NB4 (cell line): ENCODE data around the gene CDC42.

Experiments used
- MYC ChIP-seq: IDR thresholded peaks from 2 replicates; pipeline ENCODE4 v1.6.1; 2011; ENCODE audit warnings: low read depth, low read length
- POLR2A ChIP-seq: IDR thresholded peaks from 2 replicates; pipeline ENCODE4 v1.6.1; 2011; ENCODE audit warnings: mild to moderate bottlenecking; ENCODE audit not compliant: insufficient read length; ENCODE audit errors: extremely low read depth
- TF ChIP-seq, protein P1 (sequence below): IDR thresholded peaks from one replicate; pipeline ENCODE4 v1.5.1; 2012; ENCODE audit warnings: low read depth, low read length

DNA sequence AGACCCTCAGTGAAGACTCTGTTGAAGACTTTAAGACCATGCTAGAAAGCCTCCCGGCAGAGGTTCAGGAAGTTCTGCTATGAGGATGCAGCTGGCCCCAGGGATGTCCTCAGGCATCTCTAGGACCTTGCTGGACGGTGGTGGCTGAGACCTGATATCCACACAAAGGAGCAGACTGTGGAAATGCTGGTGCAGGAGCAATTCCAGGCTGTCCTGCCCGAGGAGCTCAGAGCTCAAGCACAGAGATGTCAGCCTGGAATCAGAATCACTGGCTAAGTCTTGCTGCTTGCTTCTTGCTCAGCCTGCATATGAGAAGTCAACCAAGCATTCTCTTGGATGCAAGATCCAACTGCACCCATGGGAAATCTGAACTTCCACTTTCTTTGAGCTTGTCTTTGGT, 22.0 kb upstream of the CDC42 start:
- TF ChIP-seq, protein P1, sequence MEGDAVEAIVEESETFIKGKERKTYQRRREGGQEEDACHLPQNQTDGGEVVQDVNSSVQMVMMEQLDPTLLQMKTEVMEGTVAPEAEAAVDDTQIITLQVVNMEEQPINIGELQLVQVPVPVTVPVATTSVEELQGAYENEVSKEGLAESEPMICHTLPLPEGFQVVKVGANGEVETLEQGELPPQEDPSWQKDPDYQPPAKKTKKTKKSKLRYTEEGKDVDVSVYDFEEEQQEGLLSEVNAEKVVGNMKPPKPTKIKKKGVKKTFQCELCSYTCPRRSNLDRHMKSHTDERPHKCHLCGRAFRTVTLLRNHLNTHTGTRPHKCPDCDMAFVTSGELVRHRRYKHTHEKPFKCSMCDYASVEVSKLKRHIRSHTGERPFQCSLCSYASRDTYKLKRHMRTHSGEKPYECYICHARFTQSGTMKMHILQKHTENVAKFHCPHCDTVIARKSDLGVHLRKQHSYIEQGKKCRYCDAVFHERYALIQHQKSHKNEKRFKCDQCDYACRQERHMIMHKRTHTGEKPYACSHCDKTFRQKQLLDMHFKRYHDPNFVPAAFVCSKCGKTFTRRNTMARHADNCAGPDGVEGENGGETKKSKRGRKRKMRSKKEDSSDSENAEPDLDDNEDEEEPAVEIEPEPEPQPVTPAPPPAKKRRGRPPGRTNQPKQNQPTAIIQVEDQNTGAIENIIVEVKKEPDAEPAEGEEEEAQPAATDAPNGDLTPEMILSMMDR, result no peak
- TF ChIP-seq POLR2A (no peak), MYC (no peak)
